HG02981 (cell line): Measurements from ENCODE around the gene CLDN15.
"Not testable (repeated sequence)": the region's sequence is repeated elsewhere in the genome, so short reads cannot be mapped to it uniquely, and the experiment has no call there.

ENCODE experiments used
- ATAC-seq: cut with Tn5 transposase; IDR thresholded peaks from one replicate; pipeline ENCODE4 v1.9.1; 2021; ENCODE audit warnings: mild to moderate bottlenecking, moderate library complexity; ENCODE audit not compliant: unreplicated experiment

Gene CLDN15

DNA sequence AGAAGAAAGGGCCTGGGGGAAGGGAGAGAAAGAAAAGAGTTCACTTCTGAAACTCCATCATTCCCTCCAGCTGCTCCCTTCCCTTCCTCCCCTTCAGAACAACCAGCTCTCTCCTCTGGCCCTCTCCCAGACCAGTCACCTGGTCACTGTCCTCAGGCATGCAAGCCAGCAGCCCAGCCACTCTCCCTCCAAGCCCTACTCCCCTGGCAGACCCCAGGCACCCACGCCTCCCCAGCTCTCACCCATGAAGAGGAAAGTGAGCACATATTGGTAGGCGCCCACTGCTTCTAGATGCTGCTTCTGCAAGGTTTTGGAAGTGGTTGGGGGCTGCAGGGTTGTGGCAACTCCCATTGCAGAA, 37.1 kb downstream of the CLDN15 start:
- no peak for ATAC-seq

DNA sequence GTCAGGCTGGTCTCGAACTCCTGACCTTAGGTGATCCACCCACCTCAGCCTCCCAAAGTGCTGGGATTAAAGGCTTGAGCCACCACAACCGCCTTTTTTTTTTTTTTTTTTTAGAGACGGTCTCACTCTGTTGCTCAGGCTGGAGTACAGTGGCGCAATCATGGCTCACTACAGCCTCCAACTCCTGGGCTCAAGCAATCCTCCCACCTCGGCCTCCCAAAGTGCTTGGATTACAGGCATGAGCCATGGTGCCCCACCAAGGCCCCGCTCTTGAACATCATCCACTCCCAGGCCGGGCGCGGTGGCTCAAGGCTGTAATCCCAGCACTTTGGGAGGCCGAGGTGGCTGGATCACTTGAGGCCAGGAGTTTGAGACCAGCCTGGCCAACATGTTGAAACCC, 38.1 kb downstream of the CLDN15 start:
- ATAC-seq = not testable (repeated sequence)

DNA sequence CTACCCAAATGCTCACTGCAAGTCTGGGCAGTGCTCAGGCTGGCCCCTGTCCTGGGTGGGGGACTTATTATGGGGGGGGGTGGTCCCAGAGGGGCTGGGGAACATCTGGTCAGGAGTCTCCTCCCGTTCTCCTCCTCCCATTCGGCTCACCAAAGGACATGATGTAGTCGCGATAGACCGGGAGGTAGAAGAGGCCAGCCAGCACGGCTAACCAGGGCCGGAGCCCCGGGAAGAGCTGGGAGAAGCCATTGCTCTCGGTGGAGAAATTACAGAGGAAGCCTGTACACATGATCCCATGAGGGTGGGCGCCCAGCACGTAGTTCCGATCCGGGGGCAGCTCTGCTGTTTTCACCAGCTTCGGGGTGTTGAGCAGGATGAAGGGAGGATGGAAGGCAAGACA, 39.1 kb downstream of the CLDN15 start:
- ATAC-seq = no peak

GRCh38 chr7:101197991-101198390, 39.6 kb downstream of the CLDN15 start:
- ATAC-seq = no peak

DNA sequence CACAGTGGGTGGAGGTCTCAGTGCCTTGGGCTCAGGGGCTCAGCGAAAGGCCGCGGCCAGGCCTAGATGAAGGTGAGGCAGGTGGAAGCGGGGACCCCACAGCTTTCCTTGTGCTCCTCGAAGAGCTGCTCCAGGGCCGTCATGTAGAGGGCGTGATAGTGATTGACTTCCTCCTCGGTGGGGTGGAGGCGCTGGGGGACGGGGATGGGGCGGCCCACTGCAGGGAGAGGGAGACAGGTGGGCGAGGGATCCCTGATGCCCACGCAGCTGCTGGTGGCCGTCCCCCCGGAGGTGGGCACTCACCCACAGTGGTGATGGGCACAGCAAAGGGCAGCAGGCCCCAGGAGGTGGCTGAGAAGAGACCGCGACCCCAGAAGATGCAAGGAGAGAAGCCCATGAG, 41.7 kb downstream of the CLDN15 start:
- ATAC-seq = no peak

DNA sequence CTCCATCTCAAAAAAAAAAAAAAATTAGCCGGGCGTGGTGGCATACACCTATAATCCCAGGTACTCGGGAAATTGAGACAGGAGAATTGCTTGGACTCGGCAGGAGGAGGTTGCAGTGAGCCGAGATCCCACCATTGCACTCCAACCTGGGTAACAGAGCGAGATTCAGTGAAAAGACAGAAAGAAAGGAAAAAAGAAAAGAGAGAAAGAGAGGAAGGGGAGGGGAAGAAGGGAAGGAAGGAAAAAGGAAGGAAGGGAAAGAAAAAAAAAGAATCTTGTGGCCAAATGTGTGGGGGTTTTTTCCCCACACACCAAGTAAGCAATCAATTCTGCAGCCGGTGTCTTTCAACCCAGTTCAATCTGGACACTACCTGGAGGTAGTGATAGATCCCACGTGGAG, 48.5 kb downstream of the CLDN15 start:
- ATAC-seq = no peak

GRCh38 chr7:101186844-101187428, 50.7 kb downstream of the CLDN15 start:
- ATAC-seq = no peak

GRCh38 chr7:101186194-101186593, 51.4 kb downstream of the CLDN15 start:
- ATAC-seq = no peak

GRCh38 chr7:101185258-101185839, 52.3 kb downstream of the CLDN15 start:
- no peak for ATAC-seq
